Mucosa of descending colon (tissue), 3 donors: Measurements from ENCODE around the gene BRINP2. TPM values are rescaled to one million over a fixed set of nuclear protein-coding genes. Genes with fewer than 3 reads are reported as not detected.

ENCODE experiments used
- ATAC-seq: fragments of 200-7000 bp; cut with Tn5 transposase; one replicate; pipeline ENCODE4 v1.9.1; 2020; ENCODE audit warnings: mild to moderate bottlenecking, moderate library complexity
- DNase-seq, 3 donors: peaks; one replicate each; pipeline ENCODE4 v3.0.0-alpha.2; 2020
- H3K36me3 ChIP-seq: fragments of 200-600 bp; one replicate; pipeline ENCODE4 v1.8.0; 2021; ENCODE audit warnings: low read depth, mild to moderate bottlenecking
- H3K4me1 ChIP-seq: fragments of 200-600 bp; one replicate; pipeline ENCODE4 v1.8.0; 2021; ENCODE audit warnings: low read depth, mild to moderate bottlenecking
- H3K4me3 ChIP-seq: fragments of 200-600 bp; one replicate; pipeline ENCODE4 v1.8.0; 2021; ENCODE audit warnings: mild to moderate bottlenecking
- H3K9me3 ChIP-seq: fragments of 200-600 bp; one replicate; pipeline ENCODE4 v1.8.0; 2021; ENCODE audit warnings: mild to moderate bottlenecking
- CTCF ChIP-seq: fragments of 200-600 bp; IDR thresholded peaks from one replicate; pipeline ENCODE4 v1.8.0; 2022; ENCODE audit warnings: antibody characterized with exemption, mild to moderate bottlenecking
- intact Hi-C, 2 donors: fragments of 100-400 bp; cut with DNase I in 1 of 2; cut with micrococcal nuclease in 1 of 2; formaldehyde crosslinking; loops; one replicate each; pipeline versions ENCODE4 v1.11.0 to v1.11.1; 2022; cut with DNase I, micrococcal nuclease
- total RNA-seq, 3 donors: library from RNA; stranded (reverse); fragmentation: NEBNext Ultra II Directional in 2 of 3; extraction: Animal tissue kit (Norgen Biotek cat#: 25700) in 2 of 3; gene quantifications; one replicate each; pipeline versions ENCODE4 v1.2.1 to v1.2.4, GENCODE V29; 2021 to 2023
- donor health status: DM: no; HTN: no; CAD: no; lungs with moderate emphysema.
- donor health status: DM: no; HTN: no; CAD: no.
- donor health status: DM: no; HTN: yes; CAD: no.

Gene BRINP2
- total RNA-seq, 3 donors from 2014 or later: 0.13 TPM; not detected in 2

DNA sequence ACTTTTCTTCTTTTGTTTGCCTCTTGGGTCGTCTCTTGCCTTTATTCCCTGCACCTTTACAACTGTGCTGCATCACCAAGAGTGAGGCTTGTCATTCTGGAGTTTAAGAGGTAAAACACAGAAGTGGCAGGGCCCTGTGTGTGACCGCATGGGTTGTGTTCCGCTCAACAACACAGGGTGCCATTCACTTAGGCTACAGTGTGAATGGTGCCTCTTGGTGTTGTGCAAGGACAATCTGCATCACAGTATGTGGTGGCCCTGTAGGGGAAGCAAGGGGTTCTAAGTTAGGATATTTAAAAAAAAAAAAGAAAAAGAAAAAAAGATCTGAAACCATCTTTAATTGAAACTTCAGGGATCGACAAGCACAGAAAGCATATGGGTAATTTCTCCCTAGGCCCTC is 38.2 kb downstream of the BRINP2 start:
- Histone ChIP-seq H3K36me3 (no peaks in the 10 kb centered on the region), H3K4me3 (no peak overlapping the region), H3K4me1 (no peaks in the 10 kb centered on the region), H3K9me3 (no peaks in the 10 kb centered on the region)
- no peak for TF ChIP-seq CTCF
- no peak for ATAC-seq
- intact Hi-C loops: no loop called here
- no peak for DNase-seq

DNA sequence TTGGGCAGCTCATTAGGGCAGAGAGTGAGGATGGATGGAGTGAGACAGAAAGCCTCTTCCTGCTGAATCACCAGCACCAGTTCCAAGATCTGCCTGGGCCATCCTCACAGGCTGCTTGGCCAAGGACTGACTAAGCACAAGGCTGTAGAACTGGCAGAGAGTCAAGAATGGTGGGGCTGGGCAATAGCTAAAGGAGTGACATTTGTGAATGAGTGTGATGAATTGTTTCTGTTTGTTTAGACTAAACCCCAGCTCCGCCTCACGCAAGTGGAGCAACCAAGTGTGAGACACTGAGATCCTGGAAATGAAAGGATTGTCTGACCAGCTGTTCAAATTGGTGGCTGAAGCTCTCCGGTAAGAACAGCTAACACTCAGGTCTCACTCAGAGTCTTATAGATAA is 38.6 kb downstream of the BRINP2 start:
- Histone ChIP-seq H3K36me3 (no peaks in the 10 kb centered on the region), H3K4me1 (no peaks in the 10 kb centered on the region), H3K9me3 (no peaks in the 10 kb centered on the region), H3K4me3 (no peak overlapping the region)
- peak; percentile 88 for ATAC-seq
- no peak for TF ChIP-seq CTCF
- intact Hi-C loops: no loop called here
- peak; percentile 28 to 72 (median 53) for DNase-seq

- no peak for ATAC-seq
- H3K4me3 ChIP-seq: no peak overlapping the region
- H3K9me3 ChIP-seq: no peaks in the 10 kb centered on the region
- no peak for TF ChIP-seq CTCF
- H3K4me1 ChIP-seq: no peaks in the 10 kb centered on the region
- no peak for DNase-seq
- no peaks in the 10 kb centered on the region for H3K36me3 ChIP-seq
- intact Hi-C loops: no loop called here
Measured at GRCh38 chr1:177210071-177210470, 39.3 kb downstream of the BRINP2 start.

DNA sequence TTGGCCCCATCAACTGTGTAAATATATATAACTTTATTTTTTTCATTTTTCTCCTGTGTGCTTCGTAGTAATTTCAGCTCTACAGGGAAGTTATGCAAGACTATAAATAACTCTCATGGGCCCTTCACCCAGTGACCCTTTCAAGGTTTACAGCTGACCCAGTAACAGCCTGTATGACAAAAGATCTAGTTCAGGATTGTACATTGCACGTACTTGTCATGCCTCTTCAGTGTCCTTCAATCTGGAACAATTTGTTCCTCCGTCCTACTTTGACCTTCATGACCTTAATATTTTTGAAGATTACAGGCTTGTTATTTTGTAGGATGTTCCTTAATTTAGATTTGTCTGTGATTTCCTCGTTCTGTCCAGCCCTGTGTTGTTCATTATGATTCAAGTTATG is 40.5 kb downstream of the BRINP2 start:
- Histone ChIP-seq H3K9me3 (no peaks in the 10 kb centered on the region), H3K4me3 (no peak overlapping the region), H3K4me1 (no peaks in the 10 kb centered on the region), H3K36me3 (no peaks in the 10 kb centered on the region)
- no peak for DNase-seq
- ATAC-seq: no peak
- intact Hi-C loops: no loop called here
- no peak for TF ChIP-seq CTCF

DNA sequence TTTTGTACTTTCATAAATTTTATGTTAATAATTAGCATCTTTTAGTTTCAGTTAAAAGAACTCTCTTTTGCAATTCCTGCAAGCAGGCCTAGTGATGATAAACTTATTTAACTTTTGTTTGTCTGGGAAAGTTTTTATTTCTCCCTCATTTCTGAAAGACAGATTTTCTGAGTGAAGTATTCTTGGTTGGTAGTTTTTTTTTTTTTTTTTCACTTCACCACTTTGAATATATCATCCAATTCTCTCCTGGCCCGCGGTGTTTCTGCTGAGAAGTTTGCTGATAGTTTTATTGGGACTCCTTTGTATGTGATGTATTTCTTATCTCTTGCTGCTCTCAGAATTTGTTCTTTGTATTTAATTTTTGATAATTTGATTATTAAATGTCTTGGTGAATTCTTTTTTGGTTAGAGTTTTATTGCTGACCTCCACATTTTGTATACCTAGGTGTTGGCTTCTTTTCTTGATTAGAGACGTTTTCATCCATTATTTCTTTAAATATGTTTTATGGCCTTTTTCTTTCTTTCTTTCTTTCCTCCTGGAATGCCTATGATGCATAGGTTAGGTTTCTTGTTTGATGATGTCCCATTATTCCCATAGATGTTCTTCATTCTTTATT is 45.9 kb downstream of the BRINP2 start:
- TF ChIP-seq CTCF: no peak
- ATAC-seq (no peak), DNase-seq (no peak)
- H3K4me1 ChIP-seq: no peaks in the 10 kb centered on the region
- intact Hi-C loops: no loop called here
- no peaks in the 10 kb centered on the region for H3K36me3 ChIP-seq
- H3K4me3 ChIP-seq: no peak overlapping the region
- peaks cover 3% of the 10 kb centered on the region for H3K9me3 ChIP-seq
